Testis (tissue), 3 donors: ENCODE data around the gene RAI1. TPM values are rescaled to one million over a fixed set of nuclear protein-coding genes. Genes with fewer than 3 reads are reported as not detected.

Experiments used
- DNase-seq: peaks from one replicate; pipeline ENCODE4 v3.0.0-alpha.2; 2019
- H3K27ac ChIP-seq, 2 donors: fragments of 200-600 bp; sonication (generic); one replicate each; pipeline ENCODE4 v1.5.1; 2019
- H3K27me3 ChIP-seq: fragments of 200-600 bp; sonication (generic); one replicate; pipeline ENCODE4 v1.5.1; 2019
- H3K36me3 ChIP-seq: fragments of 200-600 bp; sonication (generic); one replicate; pipeline ENCODE4 v1.5.1; 2017; ENCODE audit warnings: low read depth; ENCODE audit errors: missing control alignments
- H3K4me1 ChIP-seq: fragments of 200-600 bp; sonication (generic); one replicate; pipeline ENCODE4 v1.5.1; 2019
- H3K4me3 ChIP-seq, 2 donors: fragments of 200-600 bp; sonication (generic); one replicate each; pipeline ENCODE4 v1.5.1; 2017 to 2019
- H3K9me3 ChIP-seq: fragments of 200-600 bp; sonication (generic); one replicate; pipeline ENCODE4 v1.5.1; 2017
- CTCF ChIP-seq, 3 experiments: fragments of 450-650 bp in 2 of 3; fragments of 200-600 bp in 1 of 3; sonication (generic) in 1 of 3; IDR thresholded peaks; one replicate each; pipeline ENCODE4 v1.5.1; 2016 to 2019; ENCODE audit warnings: antibody characterized with exemption in 3 of 3, mild to moderate bottlenecking in 2 of 3, moderate library complexity in 1 of 3
- POLR2A ChIP-seq: fragments of 450-650 bp; IDR thresholded peaks from one replicate; pipeline ENCODE4 v1.6.1; 2017; ENCODE audit warnings: antibody characterized with exemption, mild to moderate bottlenecking, moderate library complexity
- WGBS, 2 donors: methylation state at CpG; one replicate each; pipeline ENCODE4 v1.1.5; 2018; 5-methylcytosine and 5-hydroxymethylcytosine counted together
- intact Hi-C: fragments of 100-400 bp; cut with DNase I; formaldehyde crosslinking; loops from one replicate; pipeline ENCODE4 v1.15.1; 2023; ENCODE audit warnings: low total_unique reads
- polyA plus RNA-seq: library from polyadenylated mRNA; stranded (reverse); fragments of 350-450 nt; fragmentation: Illumina TruSeq; extraction: RNeasy Lipid Tissue Mini Kit (QIAGEN cat#74804); gene quantifications from one replicate; pipeline ENCODE4 v1.2.3, GENCODE V29; 2014; ENCODE audit warnings: low read depth, low replicate concordance; ENCODE audit not compliant: insufficient read depth
- total RNA-seq, 2 donors: library from RNA; depleted of rRNA; stranded (reverse); fragments of >200 nt; gene quantifications; one replicate each; pipeline ENCODE4 v1.2.3, GENCODE V29; 2016

RAI1 gene
- total and polyA plus RNA-seq, 3 donors from 2014 or later = 17.5 to 44.5 (median 42.8) TPM

- intact Hi-C loops = no loop called here
- WGBS, 2 donors = 50 to 63% methylated on average over 9 to 14 of the region's 14 CpGs
- no peak overlapping the region for H3K4me3 ChIP-seq
- TF ChIP-seq CTCF (IDR thresholded peaks at IDR 0.05) (no peak), POLR2A (no peak)
- H3K27ac ChIP-seq = peak overlapping the region in 1 of 2 donors; percentile 29
- DNase-seq = peak; percentile 73
- H3K27me3 ChIP-seq = no peaks in the 10 kb centered on the region
- H3K9me3 ChIP-seq = no peaks in the 10 kb centered on the region
- H3K4me1 ChIP-seq = peaks cover 44% of the 10 kb centered on the region
- H3K36me3 ChIP-seq = no peaks in the 10 kb centered on the region
Measured at GRCh38 chr17:17703140-17703919, 22.1 kb downstream of the RAI1 start.

GRCh38 chr17:17704931-17705330 is 23.7 kb downstream of the RAI1 start:
- H3K9me3 ChIP-seq = no peaks in the 10 kb centered on the region
- WGBS, 2 donors = 94 to 100% methylated on average over 2 of the region's 2 CpGs
- no peaks in the 10 kb centered on the region for H3K27me3 ChIP-seq
- no peaks in the 10 kb centered on the region for H3K36me3 ChIP-seq
- H3K27ac ChIP-seq = peak overlapping the region in 1 of 2 donors; percentile 29
- no peak for TF ChIP-seq POLR2A
- peaks cover 30% of the 10 kb centered on the region for H3K4me1 ChIP-seq
- no peak for DNase-seq
- no peak overlapping the region for H3K4me3 ChIP-seq
- intact Hi-C loops = no loop called here

- H3K4me1 ChIP-seq = peaks cover 30% of the 10 kb centered on the region
- intact Hi-C loops = no loop called here
- TF ChIP-seq CTCF (IDR thresholded peaks at IDR 0.05) (no peak), POLR2A (no peak)
- no peaks in the 10 kb centered on the region for H3K27me3 ChIP-seq
- H3K9me3 ChIP-seq = no peaks in the 10 kb centered on the region
- H3K4me3 ChIP-seq = no peak overlapping the region
- H3K27ac ChIP-seq = no peak overlapping the region
- no peak for DNase-seq
- WGBS, 2 donors = 78 to 87% methylated on average over 11 to 12 of the region's 12 CpGs
- no peaks in the 10 kb centered on the region for H3K36me3 ChIP-seq
Measured at GRCh38 chr17:17706140-17707060, 25.1 kb downstream of the RAI1 start.

GRCh38 chr17:17708295-17708694 is 27.0 kb downstream of the RAI1 start:
- TF ChIP-seq POLR2A (no peak), CTCF (IDR thresholded peaks at IDR 0.05) (no peak)
- DNase-seq = no peak
- Histone ChIP-seq H3K36me3 (no peaks in the 10 kb centered on the region), H3K27ac (no peak overlapping the region), H3K9me3 (no peaks in the 10 kb centered on the region), H3K4me1 (peaks cover 36% of the 10 kb centered on the region), H3K27me3 (no peaks in the 10 kb centered on the region), H3K4me3 (no peak overlapping the region)
- intact Hi-C loops = no loop called here

- Histone ChIP-seq H3K4me3 (no peak overlapping the region), H3K9me3 (no peaks in the 10 kb centered on the region), H3K4me1 (peaks cover 36% of the 10 kb centered on the region), H3K36me3 (no peaks in the 10 kb centered on the region), H3K27ac (no peak overlapping the region), H3K27me3 (no peaks in the 10 kb centered on the region)
- intact Hi-C loops = no loop called here
- TF ChIP-seq CTCF (IDR thresholded peaks at IDR 0.05) (no peak), POLR2A (no peak)
- WGBS, 2 donors = 89 to 91% methylated on average over 7 to 9 of the region's 9 CpGs
- no peak for DNase-seq
Measured at GRCh38 chr17:17708816-17709215, 27.6 kb downstream of the RAI1 start.
